ENCODE results near the gene OOSP1. TPM values are rescaled to one million over a fixed set of nuclear protein-coding genes. Genes with fewer than 3 reads are reported as not detected.
"Not testable (repeated sequence)": the region's sequence is repeated elsewhere in the genome, so short reads cannot be mapped to it uniquely, and the experiment has no call there.

OOSP1 gene, protein sequence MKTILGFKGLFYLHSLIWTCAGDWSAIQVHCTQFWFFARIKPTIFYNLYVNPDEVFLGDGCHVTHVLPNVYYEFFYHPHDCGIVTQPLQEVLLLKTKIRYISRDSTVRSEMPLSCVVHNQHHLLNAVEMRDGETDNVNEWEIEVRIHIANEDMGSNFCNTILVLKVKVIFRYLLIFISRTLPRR
- total RNA-seq = not detected

- DNase-seq = no peak
Measured at GRCh38 chr11:59938132-59938531, at the start of gene OOSP1. OOSP1 (plus strand) TSS chr11:59938432; CDS start chr11:59938455, 23 bp downstream.

GRCh38 chr11:59891781-59892181 lies 46.5 kb upstream of the OOSP1 start:
- no peak for DNase-seq

GRCh38 chr11:59894616-59895015 lies 43.6 kb upstream of the OOSP1 start:
- no peak for DNase-seq

DNA sequence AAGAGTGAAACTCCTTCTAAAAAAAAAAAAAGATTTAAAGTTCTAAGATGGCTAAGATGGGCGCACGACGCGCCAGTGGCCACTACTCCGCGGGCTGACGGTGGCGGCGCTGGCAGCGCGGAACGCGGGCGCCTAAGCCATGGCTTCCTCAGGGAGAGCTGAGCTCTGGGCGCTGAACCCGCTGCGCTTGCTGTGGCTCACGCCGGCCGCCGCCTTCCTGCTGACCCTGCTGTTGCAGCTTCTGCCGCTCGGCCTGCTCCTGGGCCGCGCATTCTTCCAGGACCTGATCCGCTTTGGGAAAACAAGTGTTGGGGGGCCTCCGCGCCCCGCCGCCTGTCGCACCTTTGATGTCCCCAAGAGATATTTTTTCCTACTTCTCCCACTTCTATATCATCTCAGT lies 40.2 kb upstream of the OOSP1 start:
- no peak for DNase-seq

- no peak for DNase-seq
Measured at GRCh38 chr11:59898650-59899049, 39.6 kb upstream of the OOSP1 start.

- no peak for DNase-seq
Measured at GRCh38 chr11:59899532-59899931, 38.7 kb upstream of the OOSP1 start.

DNA sequence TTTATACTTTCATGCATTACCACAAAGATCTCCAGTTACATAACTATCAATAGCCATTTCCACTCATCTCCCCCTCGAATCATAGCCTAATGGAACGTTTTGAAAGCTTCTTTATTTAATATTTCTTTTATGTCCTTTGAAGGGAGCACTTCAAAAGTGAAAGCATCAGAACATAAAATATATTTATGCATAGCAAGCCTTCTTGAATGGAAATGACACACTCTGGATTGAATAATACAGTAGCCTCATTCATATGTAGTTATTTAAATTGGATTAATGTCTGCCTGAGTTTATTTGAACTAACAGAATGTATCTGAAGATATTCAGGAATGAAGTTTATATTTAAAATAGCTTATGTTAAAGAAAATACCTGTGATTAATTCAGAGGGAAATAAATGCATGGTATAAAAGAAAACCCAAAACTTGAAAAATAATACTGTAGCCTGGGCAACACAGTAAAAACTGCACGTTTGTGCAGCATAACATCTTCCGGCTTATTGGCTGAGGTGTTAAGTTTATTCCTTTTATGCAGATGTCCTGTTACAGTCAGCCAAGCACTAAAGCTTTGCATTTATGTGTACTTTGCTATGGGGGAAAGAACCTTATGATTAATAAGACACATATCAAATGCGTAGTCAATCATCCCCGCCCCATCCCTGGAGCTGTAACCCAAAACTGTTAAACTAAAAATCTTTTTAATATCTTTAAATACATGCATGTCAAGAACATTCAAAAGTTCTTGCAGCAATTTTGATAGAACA lies 37.7 kb upstream of the OOSP1 start:
- DNase-seq = no peak

DNA sequence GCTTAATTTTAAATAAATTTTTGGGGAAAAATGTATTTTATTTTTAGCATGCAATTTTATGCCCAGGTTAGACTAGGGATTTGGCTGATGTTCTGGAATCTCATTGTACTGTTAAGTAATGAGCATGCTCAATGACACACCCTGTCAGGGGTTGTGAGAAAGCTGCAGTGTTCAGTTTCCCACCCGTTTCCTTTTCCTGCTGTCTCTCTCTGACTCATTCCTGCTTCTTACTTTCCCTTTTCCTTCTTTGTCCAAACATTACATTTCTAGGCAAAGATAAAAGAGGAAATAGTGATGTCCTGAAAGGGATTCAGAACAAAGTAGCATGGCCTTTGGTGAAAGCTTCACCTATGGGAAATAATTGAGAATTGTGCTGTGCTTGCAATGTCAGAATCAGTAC lies 36.9 kb upstream of the OOSP1 start:
- DNase-seq = no peak

DNA sequence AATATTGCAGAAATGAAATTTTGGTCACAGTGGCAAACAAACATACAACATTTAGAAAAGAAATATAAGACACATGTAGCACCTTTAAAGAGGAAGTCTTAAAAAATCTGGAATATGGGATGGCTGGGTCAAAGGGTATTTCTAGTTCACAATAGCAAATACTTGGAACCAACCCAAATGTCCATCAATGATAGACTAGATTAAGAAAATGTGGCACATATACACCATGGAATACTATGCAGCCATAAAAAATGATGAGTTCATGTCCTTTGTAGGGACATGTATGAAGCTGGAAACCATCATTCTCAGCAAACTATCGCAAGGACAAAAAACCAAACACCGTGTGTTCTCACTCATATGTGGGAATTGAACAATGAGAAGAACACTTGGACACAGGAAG lies 34.7 kb upstream of the OOSP1 start:
- not testable (repeated sequence) for DNase-seq

- DNase-seq = no peak
Measured at GRCh38 chr11:59918480-59918879, 19.8 kb upstream of the OOSP1 start.

- no peak for DNase-seq
Measured at GRCh38 chr11:59918987-59919589, 19.1 kb upstream of the OOSP1 start.

DNA sequence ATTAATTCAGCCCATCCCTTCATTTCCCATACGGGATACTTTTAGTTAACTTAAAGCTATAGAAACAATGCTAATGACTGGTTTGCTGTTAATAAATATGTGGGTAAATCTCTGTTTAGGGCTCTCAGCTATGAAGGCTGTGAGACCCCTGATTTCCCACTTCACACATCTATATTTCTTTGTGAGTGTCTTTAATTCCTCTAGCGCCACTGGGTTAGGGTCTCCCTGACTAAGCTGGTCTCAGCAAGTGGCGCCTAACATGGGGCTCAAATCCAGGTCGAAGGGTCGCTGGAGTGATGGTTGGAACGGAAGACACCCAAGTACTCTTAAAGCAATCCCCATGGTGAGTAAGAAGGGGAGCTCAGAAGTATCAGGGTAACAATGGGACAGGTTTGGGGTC lies 14.4 kb upstream of the OOSP1 start:
- DNase-seq = no peak

- DNase-seq = no peak
Measured at GRCh38 chr11:59931688-59932087, 6.5 kb upstream of the OOSP1 start.

DNA sequence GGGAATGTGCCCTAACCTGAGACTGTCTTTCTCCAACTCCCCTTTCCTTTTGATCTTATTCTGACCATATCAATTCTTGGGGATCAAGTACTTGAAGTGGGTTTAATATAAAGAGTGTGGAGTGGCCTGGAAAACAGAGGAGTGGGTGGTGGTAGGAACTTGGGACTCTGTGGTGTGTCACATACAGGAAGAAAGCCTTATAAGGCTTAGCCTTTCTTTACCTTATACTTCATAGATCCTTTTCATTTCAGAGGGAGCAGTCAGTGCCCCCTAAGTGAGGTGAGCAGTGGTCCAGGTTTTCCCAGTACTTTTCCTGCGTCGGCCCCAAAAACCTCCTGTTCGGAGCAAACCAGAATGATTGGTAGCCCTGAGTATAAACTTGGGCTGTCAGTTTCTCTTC lies 486 bp downstream of the OOSP1 start:
- DNase-seq = no peak

- DNase-seq = no peak
Measured at GRCh38 chr11:59939482-59939881, 1.2 kb downstream of the OOSP1 start.

- no peak for DNase-seq
Measured at GRCh38 chr11:59941091-59941490, 2.9 kb downstream of the OOSP1 start.

GRCh38 chr11:59943997-59944714 lies 5.9 kb downstream of the OOSP1 start:
- DNase-seq = no peak

DNA sequence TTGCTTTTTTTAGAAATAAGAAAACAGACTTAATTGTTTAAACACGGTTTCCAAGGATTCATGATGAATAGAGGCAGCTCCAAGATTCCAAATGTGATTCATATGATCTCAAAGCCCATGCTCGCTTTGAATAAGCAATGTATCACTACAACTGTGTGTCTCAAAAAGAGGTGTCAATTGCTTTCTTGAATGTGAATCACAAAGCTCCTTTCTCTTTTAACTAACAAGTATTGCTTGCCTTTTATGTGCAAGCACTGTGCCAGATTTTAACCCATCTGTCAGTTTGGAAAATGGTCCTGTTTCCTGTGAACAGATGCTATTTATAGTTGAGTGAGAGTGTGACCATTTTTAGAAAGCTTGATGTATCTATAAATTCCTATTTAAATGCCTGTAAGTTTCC lies 6.5 kb downstream of the OOSP1 start:
- no peak for DNase-seq

GRCh38 chr11:59953463-59954218 lies 15.4 kb downstream of the OOSP1 start:
- no peak for DNase-seq

- no peak for DNase-seq
Measured at GRCh38 chr11:59954219-59954847, 16.1 kb downstream of the OOSP1 start.

DNA sequence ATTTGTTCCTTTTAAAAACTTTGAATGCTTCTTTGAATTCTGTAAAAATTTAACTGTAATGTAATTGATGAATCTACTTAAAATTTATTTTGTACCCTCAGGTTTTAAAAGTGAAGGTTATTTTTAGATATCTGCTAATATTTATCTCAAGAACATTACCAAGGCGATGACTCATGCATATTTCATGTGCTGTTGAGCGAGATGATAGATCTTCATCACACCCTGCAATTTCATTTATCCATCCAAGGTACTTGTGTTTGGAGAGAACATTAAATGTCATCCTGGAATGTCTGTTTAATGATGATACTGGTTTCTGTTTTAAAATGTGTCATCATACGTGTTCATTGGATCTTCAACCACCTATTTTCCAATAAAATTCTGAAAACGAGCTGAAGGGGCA lies 18.9 kb downstream of the OOSP1 start:
- DNase-seq = no peak
